Stimulated activated CD4-positive, alpha-beta T cell treated with anti-CD3 and anti-CD28 coated beads, Interleukin-15, amount 100 ng/mL, for 24 hours (primary cell): ENCODE data around the gene UNKL.
A peak's percentile ranks its signal among the peaks of the same experiment; 100 is the strongest.

Experiments used
- DNase-seq: peaks from one replicate; pipeline ENCODE4 v3.0.0-alpha.2; 2020

Gene UNKL

DNA sequence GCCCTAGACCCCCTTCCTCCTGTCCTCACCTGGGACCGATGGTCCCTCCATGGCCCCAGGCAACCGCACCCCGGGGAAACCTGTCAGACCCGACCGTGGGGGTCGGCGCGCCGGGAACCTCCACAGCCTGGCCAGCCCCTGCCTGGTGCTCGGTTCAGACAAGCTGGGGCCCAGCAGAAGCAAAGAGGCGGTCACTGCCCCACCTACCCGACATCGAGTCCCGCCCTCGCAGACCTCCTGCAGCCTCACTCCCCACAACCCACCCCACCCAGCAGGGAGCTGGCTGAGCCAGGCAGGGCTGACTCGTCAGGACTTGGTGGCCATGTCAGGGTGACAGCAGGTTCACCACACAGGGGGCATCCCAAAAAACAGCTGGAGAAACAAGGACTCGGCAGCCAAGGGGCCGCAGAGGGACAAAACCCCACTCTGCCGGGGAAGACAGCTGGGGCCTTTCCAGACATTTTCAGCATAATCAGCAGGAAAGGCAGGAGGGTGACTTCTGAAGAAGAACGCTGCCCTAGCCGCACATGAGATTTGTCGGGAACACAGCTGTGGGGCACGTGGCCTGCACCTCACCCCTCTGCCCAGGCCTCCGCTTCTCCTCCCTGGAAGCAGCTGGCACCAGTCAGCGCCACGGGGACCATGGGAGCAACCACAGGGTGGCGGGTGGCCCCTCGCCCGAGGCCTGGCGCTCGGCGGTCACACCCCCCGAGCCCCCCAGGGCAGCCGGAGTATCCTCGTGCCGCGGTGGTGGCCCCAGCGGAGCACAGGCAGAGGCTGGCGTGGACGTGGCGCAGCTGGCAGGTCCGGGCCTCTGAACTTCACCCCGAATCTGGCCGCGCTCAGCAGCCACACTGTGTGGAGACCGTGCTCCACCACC, 39.8 kb downstream of the UNKL start:
- DNase-seq = no peak

DNA sequence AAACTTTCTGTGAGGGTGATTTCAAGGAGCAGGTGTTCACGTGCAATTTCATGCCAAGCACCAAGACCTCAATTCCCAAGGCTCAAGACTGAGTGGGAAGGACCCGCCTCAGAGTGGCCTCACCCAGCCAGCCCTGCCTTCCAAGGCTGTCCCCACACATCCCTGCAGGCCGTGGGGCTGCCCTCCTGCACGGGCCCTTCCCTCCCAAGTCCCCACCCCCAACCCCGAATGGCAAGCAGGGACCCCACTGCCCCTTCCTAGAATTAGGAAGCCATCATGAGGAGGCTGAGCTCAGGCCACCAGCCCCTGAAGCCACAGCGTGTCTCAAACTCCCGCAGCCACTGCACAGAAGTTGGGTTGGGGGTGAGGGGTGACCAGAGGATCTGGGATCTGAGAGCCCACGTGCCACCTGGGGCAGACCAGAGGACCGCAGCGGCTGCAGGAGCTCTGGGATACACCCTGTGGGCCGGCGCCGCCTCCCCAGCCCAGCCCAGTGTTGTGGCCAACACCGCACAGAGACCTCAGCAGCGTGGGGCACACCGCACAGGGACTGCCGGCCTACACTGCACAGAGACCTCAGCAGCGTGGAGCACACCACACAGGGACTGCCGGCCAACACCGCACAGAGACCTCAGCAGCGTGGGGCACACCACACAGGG, 42.1 kb downstream of the UNKL start:
- no peak for DNase-seq

DNA sequence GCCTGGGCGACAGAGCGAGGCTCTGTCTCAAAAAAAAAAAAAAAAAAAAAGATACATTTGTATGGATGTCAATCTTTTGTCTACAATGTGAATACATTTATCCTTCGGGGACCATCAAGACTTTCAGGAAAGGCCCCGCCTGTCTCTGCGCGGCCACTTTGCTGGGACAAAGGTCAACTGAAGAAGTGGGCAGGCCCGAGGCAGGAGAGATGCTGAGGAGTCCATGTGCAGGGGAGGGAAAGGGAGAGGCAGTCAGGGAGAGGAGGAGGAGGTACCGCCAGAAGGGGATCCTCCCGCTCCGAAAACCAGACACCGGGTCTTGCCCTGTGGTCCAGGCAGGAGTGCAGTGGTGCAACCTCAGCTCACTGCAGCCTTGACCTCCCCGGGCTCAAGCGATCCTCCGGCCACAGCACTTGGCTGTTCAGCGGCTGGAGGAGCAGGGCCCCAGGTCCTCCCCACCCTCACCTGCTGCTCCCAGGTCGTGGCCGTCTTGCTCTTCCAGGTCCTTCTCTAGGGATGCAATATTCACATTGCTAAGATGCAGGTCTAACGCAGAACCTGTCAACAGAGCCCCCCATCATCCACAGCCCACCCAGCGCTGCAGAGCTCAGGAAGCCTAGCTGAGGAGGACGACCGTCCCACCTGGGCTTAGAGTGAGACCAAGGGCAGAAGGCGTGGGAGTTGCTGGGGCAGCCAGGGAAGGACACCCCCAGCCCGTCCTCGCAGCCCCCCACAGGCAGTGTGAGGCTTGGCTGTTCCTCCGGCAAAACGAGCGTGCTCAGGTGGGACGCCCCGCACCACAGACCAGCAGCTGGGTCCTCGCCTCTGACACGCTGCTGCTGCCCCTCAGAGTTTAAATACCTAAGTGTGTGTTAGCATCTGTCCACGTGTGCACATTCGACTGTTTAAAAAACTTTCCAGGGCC, 43.2 kb downstream of the UNKL start:
- DNase-seq = no peak

DNA sequence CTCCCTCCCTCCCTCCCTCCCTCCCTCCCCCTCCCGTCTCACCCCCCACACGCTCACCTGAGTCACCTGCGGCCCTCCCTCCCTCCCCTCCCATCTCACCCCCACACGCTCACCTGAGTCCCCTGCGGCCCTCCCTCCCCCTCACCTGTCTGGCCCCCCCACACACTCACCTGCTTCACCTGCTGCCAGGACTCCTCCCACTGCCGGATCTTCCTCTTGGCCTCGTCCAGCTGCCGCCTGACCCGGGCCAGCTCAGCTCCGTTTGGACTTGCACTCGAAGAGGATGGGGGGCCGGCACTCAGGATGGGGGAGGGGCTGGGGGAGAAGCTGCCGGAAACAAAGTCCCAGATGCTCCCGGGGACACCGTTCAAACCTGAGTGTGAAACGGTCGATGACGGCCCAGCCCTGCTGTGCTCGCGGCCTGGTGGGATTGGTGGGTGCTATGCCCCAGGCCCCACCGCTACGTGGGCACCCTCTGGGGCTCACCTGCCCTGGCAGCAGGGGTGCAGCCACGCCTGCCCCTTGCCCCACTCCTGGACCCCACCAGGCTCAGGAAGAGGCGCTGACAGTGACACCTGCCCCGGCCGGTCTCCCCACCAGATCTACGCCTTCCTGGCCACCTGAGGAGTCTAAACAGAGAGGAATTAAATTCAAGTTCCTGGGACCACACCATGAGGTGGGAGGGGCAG, 46.9 kb downstream of the UNKL start:
- no peak for DNase-seq

DNA sequence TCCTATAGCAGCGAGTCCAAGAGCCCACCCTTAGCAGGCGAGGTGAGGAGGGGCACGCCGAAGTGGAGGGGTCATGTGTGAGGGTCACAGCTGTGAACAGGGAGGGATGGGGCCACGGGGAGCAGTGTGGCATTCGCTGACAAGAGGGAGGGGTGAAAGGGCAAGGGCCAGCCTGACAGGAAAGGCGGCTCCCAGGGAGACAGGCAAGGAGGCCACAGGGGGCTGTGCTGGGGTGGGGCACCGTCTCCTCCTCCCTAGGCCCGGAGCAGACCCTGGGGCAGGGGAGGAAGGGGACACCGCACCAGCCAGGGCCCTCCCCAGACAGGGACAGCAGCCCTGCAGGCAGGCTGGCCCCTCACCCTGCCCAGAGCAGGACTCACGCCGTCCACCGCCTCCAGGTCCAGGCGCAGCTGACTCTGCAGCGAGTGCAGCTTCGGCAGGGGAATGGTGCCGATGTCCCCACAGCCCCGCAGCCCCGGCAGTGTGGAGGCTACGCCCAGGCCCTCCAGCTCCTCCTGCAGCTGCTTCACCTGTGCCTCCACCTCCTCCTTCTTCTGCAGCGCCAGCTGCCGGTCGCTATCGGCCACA, 47.7 kb downstream of the UNKL start:
- no peak for DNase-seq

DNA sequence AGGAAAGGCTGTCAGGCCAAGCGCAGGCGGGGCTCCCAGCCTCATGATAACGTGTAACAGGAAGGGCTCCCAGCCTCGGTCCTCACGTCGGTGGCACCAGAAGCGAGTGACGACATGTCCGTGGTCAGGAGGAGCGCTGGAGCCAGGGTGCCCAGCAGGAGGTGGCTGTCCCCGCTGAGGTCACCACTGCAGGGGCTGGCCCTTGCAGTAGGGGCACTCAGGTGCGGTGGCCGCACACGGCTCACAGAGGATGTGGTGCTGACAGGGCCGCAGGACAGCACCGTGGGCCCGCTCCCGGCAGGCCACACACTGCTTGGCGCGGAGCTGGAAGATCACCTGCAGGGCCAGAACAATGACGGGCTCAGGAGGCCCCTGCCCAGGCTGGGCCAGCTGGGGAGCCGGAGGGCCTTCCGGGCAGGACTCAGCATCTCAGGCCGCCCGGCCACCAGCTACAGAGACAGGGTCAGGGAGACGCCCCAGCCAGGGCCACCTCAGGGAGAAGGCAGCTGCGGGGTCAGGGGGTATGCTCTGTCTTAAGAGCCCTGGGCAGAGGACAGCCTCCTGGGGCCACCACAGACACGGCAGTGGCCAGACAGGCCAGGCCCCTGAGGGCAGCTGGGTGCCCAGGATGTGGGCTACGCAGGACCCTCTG, 48.3 kb downstream of the UNKL start:
- no peak for DNase-seq

DNA sequence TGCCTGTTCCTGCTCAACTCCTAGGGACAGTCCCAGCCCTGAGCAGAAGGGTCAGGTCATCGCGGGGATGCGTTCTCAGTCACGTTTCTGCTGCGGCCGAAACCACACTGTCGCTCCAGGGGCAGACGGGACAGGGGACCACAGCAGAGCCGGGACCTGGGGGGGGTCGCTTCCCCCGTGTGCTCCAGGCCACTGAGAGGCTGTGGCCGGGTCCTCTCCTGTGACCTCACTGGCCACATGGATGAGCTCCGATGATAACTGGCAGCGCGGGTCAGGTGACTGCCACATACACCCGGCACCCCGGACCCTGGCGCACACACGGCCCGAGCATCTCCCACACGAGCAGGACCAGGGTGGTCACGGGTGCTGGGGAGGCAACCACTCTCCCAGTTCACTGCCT, 50.0 kb downstream of the UNKL start:
- DNase-seq = no peak

DNA sequence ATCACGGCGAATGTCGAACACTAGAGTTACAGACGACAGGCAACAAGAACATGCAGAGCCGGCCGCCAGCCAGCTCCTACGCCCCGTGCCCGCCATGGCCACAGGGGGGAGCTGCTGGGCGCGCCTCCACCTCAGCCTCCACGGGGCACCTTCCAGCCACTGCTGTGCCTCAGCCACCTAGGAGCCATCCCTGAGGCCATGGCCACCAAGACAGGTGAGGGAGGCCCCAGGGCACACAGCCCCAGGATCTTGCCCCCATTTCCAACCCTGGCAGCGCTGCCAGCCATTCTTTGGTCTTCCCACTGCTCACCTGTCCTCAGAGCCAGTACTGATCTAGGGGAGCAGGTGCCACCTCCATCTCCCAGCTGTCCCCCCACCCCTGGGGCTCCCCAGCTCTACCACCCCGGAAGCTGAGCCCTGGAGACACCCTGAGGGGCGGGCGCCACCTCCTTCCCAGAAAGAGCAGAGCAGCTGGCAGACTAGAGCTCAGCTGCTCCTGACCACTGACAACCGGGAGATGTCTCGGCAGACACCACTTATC, 50.9 kb downstream of the UNKL start:
- DNase-seq = peak; percentile 76

DNA sequence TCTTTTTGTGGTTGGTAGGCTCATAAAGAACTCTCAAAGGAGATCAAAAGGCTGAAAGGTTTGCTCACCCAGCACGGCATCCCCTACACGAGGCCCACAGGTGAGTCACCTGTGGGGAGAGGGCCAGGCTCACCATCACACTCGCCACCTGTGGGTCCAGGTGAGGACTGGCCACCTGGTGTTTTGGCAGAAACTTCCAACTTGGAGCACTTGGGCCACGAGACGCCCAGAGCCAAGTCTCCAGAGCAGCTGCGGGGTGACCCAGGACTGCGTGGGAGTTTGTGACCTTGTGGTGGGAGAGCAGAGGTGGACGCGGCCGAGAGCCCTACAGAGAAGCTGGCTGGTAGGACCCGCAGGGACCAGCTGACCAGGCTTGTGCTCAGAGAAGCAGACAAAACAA, 51.7 kb downstream of the UNKL start:
- no peak for DNase-seq

DNA sequence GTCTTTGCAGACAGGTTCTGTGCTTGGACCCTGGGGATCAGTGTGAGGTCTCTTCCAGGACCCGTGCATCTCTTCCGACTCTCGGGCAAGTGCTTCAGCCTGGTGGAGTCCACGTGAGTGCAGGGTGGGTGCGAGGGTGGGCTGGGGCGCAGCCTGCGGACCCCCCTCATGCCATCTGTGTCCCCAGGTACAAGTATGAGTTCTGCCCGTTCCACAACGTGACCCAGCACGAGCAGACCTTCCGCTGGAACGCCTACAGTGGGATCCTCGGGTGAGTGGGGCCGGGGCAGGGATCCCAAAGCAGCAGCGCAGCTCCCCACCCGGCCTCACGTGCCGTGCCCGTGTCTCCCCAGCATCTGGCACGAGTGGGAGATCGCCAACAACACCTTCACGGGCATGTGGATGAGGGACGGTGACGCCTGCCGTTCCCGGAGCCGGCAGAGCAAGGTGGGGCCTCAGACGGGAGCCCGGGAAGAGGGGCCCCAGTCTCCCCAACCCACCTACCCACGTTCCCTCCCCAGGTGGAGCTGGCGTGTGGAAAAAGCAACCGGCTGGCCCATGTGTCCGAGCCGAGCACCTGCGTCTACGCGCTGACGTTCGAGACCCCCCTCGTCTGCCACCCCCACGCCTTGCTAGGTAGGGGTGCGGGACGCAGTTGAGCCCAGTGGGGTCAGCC, 52.7 kb downstream of the UNKL start:
- no peak for DNase-seq

DNA sequence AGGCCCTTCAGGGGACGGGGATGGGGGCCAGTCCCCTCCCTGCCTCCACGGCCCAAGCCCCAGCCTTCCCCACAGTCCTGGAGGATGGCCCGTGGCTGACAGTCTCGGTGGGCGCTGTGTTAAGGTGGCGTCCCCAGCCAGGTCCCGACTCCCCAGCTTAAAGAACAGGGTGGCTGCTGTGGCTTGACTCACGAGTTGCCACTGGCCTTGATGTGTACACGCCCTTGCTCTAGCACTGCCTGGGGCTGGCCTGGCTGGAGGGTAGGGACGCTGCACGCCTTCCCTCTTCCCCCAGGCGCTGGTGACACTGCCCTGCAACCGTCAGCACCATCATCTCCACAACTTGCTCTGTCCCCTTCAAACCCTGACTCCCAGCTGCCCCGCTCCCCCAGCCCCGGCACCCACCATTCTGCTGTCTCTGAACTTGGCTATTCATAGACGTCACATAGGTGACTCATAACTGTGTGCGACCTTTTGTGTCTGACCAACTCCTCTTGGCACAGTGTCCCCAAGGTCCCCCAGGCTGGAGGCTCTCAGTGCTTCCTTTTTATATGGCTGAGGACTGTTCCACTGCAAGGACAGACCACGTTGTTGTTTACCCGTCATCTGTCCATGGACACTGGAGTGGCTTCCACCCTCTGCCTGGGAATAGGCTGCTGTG, 56.5 kb downstream of the UNKL start:
- DNase-seq = no peak

DNA sequence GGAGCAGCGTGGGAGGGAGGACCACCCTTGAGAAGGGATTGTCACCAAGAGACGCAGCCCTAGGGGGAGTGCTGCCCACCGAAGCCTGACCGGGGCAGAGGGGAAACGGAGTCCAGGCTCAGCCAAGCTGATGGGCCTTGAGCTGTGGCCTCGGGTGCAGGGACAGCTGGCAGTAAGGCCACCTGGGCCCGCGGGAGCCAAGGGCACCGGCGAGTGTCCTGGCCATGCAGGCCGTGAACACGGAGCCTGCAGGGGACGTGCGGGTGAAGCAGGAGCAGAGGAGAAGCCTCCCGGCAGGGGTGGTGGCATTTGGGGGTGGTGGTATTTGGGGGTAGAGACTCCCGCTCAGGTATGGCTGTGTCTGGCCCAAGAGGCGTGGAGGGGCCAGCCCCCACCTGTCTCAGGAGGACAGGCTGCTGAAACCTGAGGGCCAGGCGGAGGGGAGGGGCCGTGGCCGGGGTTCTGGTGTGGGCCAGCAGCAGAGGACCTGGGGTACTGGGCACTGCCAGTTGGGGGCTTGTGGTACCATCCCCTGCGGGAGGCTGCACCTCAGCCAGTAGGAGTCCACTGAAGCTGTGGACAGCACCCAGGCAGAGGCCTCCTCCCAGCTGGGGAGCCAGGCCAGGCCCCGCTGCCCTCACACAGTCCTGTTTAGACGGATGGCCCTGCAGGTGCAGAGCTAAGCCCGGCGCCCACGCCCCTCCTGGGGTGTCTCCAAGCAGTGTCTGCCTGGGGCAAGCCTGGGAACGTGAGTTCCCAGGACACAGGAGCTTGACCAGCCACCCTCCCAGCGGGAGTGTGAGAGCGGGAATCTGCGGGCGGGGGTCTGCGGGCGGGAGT, 58.2 kb downstream of the UNKL start:
- DNase-seq = no peak

DNA sequence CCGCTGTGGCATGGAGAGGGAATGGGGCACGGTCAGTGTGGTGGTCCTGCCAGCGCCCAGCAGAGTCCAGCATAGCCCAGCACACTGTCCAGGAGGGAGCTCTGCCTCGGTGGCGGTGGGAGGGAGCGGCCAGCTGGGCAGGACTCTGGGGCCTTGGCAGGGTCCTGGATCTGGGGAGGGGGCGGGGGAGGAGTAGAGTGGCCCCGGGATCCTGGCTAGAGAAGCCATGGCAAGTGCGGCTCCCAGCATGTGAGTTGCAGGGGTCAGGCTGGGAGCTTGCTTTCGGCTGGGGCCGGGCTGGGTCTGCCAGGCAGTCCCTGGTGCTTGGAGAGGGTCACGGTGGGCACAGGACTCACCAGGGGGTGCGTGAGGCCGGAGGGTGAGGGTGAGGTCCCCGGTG, 58.9 kb downstream of the UNKL start:
- DNase-seq = no peak

DNA sequence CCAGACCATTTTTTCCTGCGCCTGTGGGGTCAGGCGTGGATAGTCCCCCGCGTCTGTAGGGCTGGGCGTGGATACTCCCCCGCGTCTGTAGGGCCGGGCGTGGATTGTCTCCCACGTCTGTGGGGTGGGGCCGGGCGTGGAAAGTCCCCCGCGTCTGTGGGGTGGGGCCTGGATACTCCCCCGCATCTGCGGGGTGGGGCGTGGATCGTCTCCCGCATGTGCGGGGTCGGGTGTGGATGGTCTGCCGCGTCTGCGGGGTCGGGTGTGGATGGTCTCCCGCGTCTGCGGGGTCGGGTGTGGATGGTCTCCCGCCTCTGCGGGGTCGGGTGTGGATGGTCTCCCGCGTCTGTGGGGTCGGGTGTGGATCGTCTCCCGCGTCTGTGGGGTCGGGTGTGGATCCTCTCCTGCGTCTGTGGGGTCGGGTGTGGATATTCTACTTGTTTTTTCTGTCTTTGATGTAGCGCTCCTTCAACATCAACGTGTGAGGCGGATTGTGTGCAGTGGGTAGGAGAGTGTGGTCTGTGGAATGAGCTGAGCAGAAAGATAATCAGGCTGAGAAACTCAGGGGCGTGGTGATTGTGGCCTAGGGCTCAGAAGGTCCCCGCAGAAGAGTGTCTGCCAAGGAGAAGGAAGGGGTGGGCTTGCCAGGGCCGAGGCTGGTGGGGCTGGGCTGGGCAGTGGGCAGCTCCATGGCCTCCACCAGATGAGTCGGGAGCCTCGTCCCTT, 59.5 kb downstream of the UNKL start:
- DNase-seq = no peak

DNA sequence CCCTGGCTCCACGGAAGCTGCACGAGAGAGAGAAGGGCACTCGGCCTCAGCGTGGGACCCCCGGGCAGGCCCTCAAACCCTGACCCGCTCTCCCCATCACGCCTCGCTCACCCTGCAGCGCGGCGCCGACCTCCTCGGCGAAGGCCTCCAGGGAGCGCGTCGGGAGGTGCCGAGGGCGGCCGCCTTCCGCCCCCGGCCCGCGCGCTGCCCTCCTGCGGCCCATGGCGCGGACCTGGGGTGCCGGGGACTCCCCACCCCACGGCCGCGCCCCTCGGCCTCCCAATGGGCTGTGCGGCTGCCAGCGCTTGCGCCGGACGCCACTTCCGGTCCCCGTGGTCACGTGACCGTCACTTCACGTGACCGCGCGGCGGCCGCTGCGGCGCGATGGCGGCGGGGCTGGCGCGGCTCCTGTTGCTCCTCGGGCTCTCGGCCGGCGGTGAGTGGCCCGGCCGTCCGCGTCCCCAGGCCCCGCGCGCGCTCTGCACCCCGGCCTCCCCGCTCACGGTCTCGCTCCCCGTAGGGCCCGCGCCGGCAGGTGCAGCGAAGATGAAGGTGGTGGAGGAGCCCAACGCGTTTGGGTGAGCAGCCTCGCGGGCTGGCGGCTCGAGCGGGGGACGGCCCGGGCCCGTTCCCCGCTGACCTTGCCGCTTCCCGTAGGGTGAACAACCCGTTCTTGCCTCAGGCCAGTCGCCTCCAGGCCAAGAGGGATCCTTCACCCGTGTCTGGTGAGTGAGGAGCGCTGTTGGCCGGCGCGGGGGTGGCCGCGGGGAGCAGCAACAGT, 62.7 kb downstream of the UNKL start, which contains the start of the genes GNPTG and TSR3:
TSS of gene GNPTG (plus strand) at position 350 of the 781 bp plus-strand sequence. CDS start at position 385, 35 bp downstream.
TSS of gene TSR3 (minus strand) at position 297 of the 781 bp plus-strand sequence. CDS start at position 223, 74 bp downstream.
- DNase-seq = peak; percentile 89

DNA sequence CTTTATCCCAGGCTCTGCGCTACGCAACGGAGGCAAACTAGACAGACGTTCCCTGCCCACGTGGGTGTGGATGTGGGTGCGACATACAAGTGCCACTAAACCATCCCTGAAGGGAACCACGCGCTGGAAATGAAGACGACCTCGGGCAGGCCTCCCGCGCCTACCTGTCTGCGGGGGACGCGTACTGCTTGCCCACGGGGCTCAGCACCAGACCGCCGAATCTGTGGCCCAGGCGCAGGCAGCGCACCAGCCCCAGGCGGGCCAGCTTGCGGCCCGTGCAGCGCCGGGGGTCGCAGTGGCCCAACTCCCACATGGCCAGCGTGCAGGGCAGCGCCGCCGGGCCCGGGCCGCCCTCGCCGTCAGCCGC, 63.3 kb downstream of the UNKL start:
- peak; percentile 42 for DNase-seq

DNA sequence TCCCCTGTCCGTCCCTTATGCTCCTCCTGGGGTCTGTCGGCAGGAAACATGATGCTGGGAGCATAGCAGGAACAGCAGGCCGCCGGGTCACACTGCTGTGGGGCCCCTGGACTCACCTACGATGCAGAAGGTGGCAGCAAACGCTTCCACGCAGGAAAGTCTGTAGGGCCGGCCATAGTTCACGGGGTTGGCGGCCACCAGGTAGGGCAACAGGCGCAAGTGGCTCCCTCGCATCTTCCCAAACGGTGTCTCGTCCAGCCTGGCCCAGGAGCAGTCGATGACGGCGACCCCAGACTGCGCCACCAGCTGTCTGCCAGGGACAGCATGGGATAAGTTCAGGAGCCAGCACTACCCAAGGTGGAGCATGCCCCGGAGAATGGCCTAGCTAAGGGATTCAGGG, 63.8 kb downstream of the UNKL start:
- no peak for DNase-seq

DNA sequence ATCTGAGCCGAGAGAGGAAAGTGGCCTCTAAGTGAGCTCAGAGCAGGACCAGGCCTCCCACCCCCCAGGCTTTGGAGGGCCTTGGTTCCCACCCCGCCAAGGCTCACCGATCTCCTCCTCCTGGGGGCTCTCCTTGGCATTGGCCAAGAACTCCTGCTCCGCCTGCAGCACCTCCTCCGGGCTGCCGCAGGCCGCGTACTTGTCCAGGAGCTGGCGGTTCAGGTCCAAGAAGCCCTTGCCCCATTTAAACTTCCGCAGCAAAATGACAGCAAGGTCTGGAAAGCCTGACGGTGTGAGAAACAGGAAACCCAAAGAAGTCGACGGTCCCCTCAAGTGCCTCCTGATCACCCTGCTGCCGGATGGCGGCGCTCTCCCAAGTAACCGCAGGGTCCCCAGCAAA, 64.6 kb downstream of the UNKL start:
- no peak for DNase-seq
